Right atrium auricular region (tissue), 2 donors: Measurements from ENCODE around the gene RFC1. TPM values are rescaled to one million over a fixed set of nuclear protein-coding genes. Genes with fewer than 3 reads are reported as not detected.
"Not testable (repeated sequence)": the region's sequence is repeated elsewhere in the genome, so short reads cannot be mapped to it uniquely, and the experiment has no call there.

Experiments used
- DNase-seq: peaks from one replicate; pipeline ENCODE4 v3.0.0-alpha.2; 2019; ENCODE audit warnings: low spot score
- H3K27ac ChIP-seq, 2 donors: fragments of 200-600 bp; sonication (generic); 1 replicate in 1 of 2; 2 replicates in 1 of 2; pipeline ENCODE4 v1.5.1; 2016 to 2019
- H3K27me3 ChIP-seq, 2 donors: fragments of 200-600 bp; sonication (generic); one replicate each; pipeline versions ENCODE4 v1.5.1 to v1.6.0; 2017 to 2019
- H3K36me3 ChIP-seq: fragments of 200-600 bp; sonication (generic); one replicate; pipeline ENCODE4 v1.5.1; 2016
- H3K4me1 ChIP-seq, 2 donors: fragments of 200-600 bp; sonication (generic); one replicate each; pipeline versions ENCODE4 v1.5.1 to v1.6.0; 2017 to 2019
- H3K4me3 ChIP-seq, 2 donors: fragments of 200-600 bp; sonication (generic); 1 replicate in 1 of 2; 2 replicates in 1 of 2; pipeline ENCODE4 v1.5.1; 2017 to 2019; ENCODE audit warnings: mild to moderate bottlenecking in 1 of 2, moderate library complexity in 1 of 2
- H3K9me3 ChIP-seq, 2 donors: fragments of 200-600 bp; sonication (generic); one replicate each; pipeline ENCODE4 v1.5.1; 2019
- CTCF ChIP-seq, 2 donors: fragments of 200-600 bp; sonication (generic); IDR thresholded peaks; one replicate each; pipeline ENCODE4 v1.5.1; 2019; ENCODE audit warnings: antibody characterized with exemption in 2 of 2
- total RNA-seq, 2 donors: library from RNA; depleted of rRNA; stranded (reverse); fragments of >200 nt; gene quantifications; one replicate each; pipeline ENCODE4 v1.1.0, GENCODE V29; 2016

The RFC1 gene
- 10 to 100 TPM; 16.4 to 30.4 TPM for total RNA-seq

GRCh38 chr4:39365830-39366771, at the start of gene RFC1:
Gene RFC1, minus strand, starts transcription at chr4:39366362. Its CDS starts 121 bp downstream, at chr4:39366241.
- no peaks in the 10 kb centered on the region for H3K27me3 ChIP-seq
- no peak for TF ChIP-seq CTCF (IDR thresholded peaks at IDR 0.05)
- peaks cover 0 to 22% of the 10 kb centered on the region in 2 donors for H3K4me1 ChIP-seq
- no peaks in the 10 kb centered on the region for H3K9me3 ChIP-seq
- DNase-seq = peak; percentile 91
- H3K4me3 ChIP-seq = peak within 1 kb of the TSS; percentile 90 to 91
- peak within 1 kb of the TSS; percentile 84 to 92 for H3K27ac ChIP-seq
- no peaks in the 10 kb centered on the region for H3K36me3 ChIP-seq

GRCh38 chr4:39415678-39416283, 49.6 kb upstream of the RFC1 start:
- TF ChIP-seq CTCF (IDR thresholded peaks at IDR 0.05) = no peak
- Histone ChIP-seq H3K4me1 (no peaks in the 10 kb centered on the region), H3K4me3 (no peak overlapping the region)

GRCh38 chr4:39411561-39411960, 45.4 kb upstream of the RFC1 start:
- not testable (repeated sequence) for H3K27ac ChIP-seq

More at GRCh38 chr4:39415678-39416283, 49.6 kb upstream of the RFC1 start:
- DNase-seq = no peak
- Histone ChIP-seq H3K9me3 (no peaks in the 10 kb centered on the region), H3K27me3 (no peaks in the 10 kb centered on the region), H3K36me3 (no peaks in the 10 kb centered on the region), H3K27ac (no peak overlapping the region)

GRCh38 chr4:39410415-39410814, 44.3 kb upstream of the RFC1 start:
- Histone ChIP-seq H3K36me3 (no peaks in the 10 kb centered on the region), H3K27me3 (no peaks in the 10 kb centered on the region), H3K4me3 (no peak overlapping the region), H3K4me1 (peaks cover 0 to 7% of the 10 kb centered on the region in 2 donors), H3K27ac (no peak overlapping the region), H3K9me3 (no peaks in the 10 kb centered on the region)
- no peak for TF ChIP-seq CTCF (IDR thresholded peaks at IDR 0.05)
- no peak for DNase-seq

More at GRCh38 chr4:39411561-39411960, 45.4 kb upstream of the RFC1 start:
- not testable (repeated sequence) for H3K4me1 ChIP-seq, DNase-seq, H3K4me3 ChIP-seq, H3K36me3 ChIP-seq, H3K27me3 ChIP-seq, H3K9me3 ChIP-seq

- Histone ChIP-seq H3K4me1 (peaks cover 0 to 7% of the 10 kb centered on the region in 2 donors), H3K27ac (no peak overlapping the region), H3K27me3 (no peaks in the 10 kb centered on the region), H3K9me3 (no peaks in the 10 kb centered on the region), H3K36me3 (no peaks in the 10 kb centered on the region), H3K4me3 (no peak overlapping the region)
- no peak for TF ChIP-seq CTCF (IDR thresholded peaks at IDR 0.05)
- DNase-seq = no peak
Measured at GRCh38 chr4:39407584-39407885, 41.4 kb upstream of the RFC1 start.
